Activated CD8-positive, alpha-beta T cell treated with anti-CD3 and anti-CD28 coated beads for 36 hours (primary cell): ENCODE results near the gene DPH7. TPM values are rescaled to one million over a fixed set of nuclear protein-coding genes. Genes with fewer than 3 reads are reported as not detected.

Experiments used
- ATAC-seq: fragments of 200-7000 bp; cut with Tn5 transposase; one replicate; pipeline ENCODE4 v1.10.0; 2021; ENCODE audit warnings: mild to moderate bottlenecking, moderate library complexity
- CTCF ChIA-PET: fragments of 350-600 bp; sonication (Branson Sonifier 250); formaldehyde crosslinking; loops from one replicate; lab custom pipeline; 2021; ENCODE audit warnings: antibody characterized with exemption; lab: Charles Lee
- POLR2A ChIA-PET: fragments of 350-600 bp; sonication (Branson Sonifier 250); formaldehyde crosslinking; loops from one replicate; lab custom pipeline; 2021; ENCODE audit warnings: antibody characterized with exemption; lab: Charles Lee
- DNase-seq: peaks from one replicate; pipeline ENCODE4 v3.0.0-alpha.2; 2020
- H3K27ac Mint-ChIP-seq: one replicate; pipeline ENCODE4 v1.8.0; 2021; ENCODE audit warnings: mild to moderate bottlenecking, mixed read lengths
- H3K27me3 Mint-ChIP-seq: one replicate; pipeline ENCODE4 v1.8.0; 2021; ENCODE audit warnings: mixed read lengths
- H3K36me3 Mint-ChIP-seq: one replicate; pipeline ENCODE4 v1.8.0; 2021; ENCODE audit warnings: low read depth, mixed read lengths
- H3K4me1 Mint-ChIP-seq: one replicate; pipeline ENCODE4 v1.8.0; 2021; ENCODE audit warnings: low read depth, mixed read lengths
- H3K4me3 Mint-ChIP-seq: one replicate; pipeline ENCODE4 v1.8.0; 2021; ENCODE audit warnings: mild to moderate bottlenecking, moderate library complexity, mixed read lengths
- H3K9me3 Mint-ChIP-seq: one replicate; pipeline ENCODE4 v1.8.0; 2021; ENCODE audit warnings: mixed read lengths
- CTCF ChIP-seq: fragments of 200-600 bp; IDR thresholded peaks from one replicate; pipeline ENCODE4 v1.8.0; 2022; ENCODE audit warnings: antibody characterized with exemption, mild to moderate bottlenecking
- intact Hi-C: fragments of 100-400 bp; cut with micrococcal nuclease; formaldehyde crosslinking; loops from one replicate; pipeline ENCODE4 v1.10.0; 2022
- total RNA-seq, 2 experiments: library from RNA; stranded (reverse); gene quantifications; one replicate each; pipeline ENCODE4 v1.2.3, GENCODE V29; 2021

DPH7 gene
- total RNA-seq, 2 experiments from 2014 or later, result 33.7 to 35.0 TPM

GRCh38 chr9:137606734-137607138, 28.0 kb upstream of the DPH7 start:
- ATAC-seq, result no peak
- DNase-seq, result no peak
- intact Hi-C loops, result no loop called here
- no peaks in the 10 kb centered on the region for H3K36me3 Mint-ChIP-seq
- H3K9me3 Mint-ChIP-seq, result no peaks in the 10 kb centered on the region
- H3K4me1 Mint-ChIP-seq, result peaks cover 29% of the 10 kb centered on the region
- peak overlapping the region; percentile 15 for H3K27ac Mint-ChIP-seq
- TF ChIP-seq CTCF, result no peak
- CTCF ChIA-PET, result interaction anchor here (1.6 kb wide), 1 partner anchor 66 kb away, joined by 5 read pairs; no protein-coding TSS in a partner anchor
- POLR2A ChIA-PET, result interaction anchor here (1.2 kb wide), 1 partner anchor 13 kb away, joined by 4 read pairs; the partner anchor contains the start of gene EHMT1
- peak overlapping the region; percentile 80 for H3K4me3 Mint-ChIP-seq
- H3K27me3 Mint-ChIP-seq, result no peaks in the 10 kb centered on the region

- intact Hi-C loops, result no loop called here
- H3K27ac Mint-ChIP-seq, result peak overlapping the region; percentile 15
- no peaks in the 10 kb centered on the region for H3K36me3 Mint-ChIP-seq
- ChIA-PET CTCF (no interaction called here), POLR2A (no interaction called here)
- no peaks in the 10 kb centered on the region for H3K9me3 Mint-ChIP-seq
- peaks cover 23% of the 10 kb centered on the region for H3K4me1 Mint-ChIP-seq
- DNase-seq (no peak), ATAC-seq (no peak)
- H3K27me3 Mint-ChIP-seq, result no peaks in the 10 kb centered on the region
- peak overlapping the region; percentile 80 for H3K4me3 Mint-ChIP-seq
- TF ChIP-seq CTCF, result no peak
Observed at GRCh38 chr9:137606005-137606621, 27.4 kb upstream of the DPH7 start.

- ATAC-seq (peak; percentile 88), DNase-seq (peak; percentile 93)
- CTCF ChIA-PET, result no interaction called here
- peak within 1 kb of the TSS; percentile 15 for H3K27ac Mint-ChIP-seq
- POLR2A ChIA-PET, result no interaction called here
- peak within 1 kb of the TSS; percentile 80 for H3K4me3 Mint-ChIP-seq
- H3K9me3 Mint-ChIP-seq, result no peaks in the 10 kb centered on the region
- peaks cover 23% of the 10 kb centered on the region for H3K4me1 Mint-ChIP-seq
- no peaks in the 10 kb centered on the region for H3K27me3 Mint-ChIP-seq
- intact Hi-C loops, result no loop called here
- no peak for TF ChIP-seq CTCF
- no peaks in the 10 kb centered on the region for H3K36me3 Mint-ChIP-seq
Observed at GRCh38 chr9:137605121-137606004, 26.6 kb upstream of the DPH7 start, which contains the start of gene ARRDC1. ARRDC1 (plus strand) TSS chr9:137605686; CDS start chr9:137605718, 32 bp downstream.

- H3K36me3 Mint-ChIP-seq, result no peaks in the 10 kb centered on the region
- H3K4me3 Mint-ChIP-seq, result peak overlapping the region; percentile 42
- CTCF ChIA-PET, result no interaction called here
- peaks cover 23% of the 10 kb centered on the region for H3K4me1 Mint-ChIP-seq
- no peaks in the 10 kb centered on the region for H3K9me3 Mint-ChIP-seq
- DNase-seq (no peak), ATAC-seq (no peak)
- no peaks in the 10 kb centered on the region for H3K27me3 Mint-ChIP-seq
- POLR2A ChIA-PET, result interaction anchor here (1.7 kb wide), 1 partner anchor 13 kb away, joined by 7 read pairs; the partner anchor contains the start of gene ZMYND19
- H3K27ac Mint-ChIP-seq, result no peak overlapping the region
- no peak for TF ChIP-seq CTCF
- intact Hi-C loops, result no loop called here
Observed at GRCh38 chr9:137604345-137605086, 25.8 kb upstream of the DPH7 start.
